Liver (tissue), 9 donors: ENCODE data around the gene MEF2D. TPM values are rescaled to one million over a fixed set of nuclear protein-coding genes. Genes with fewer than 3 reads are reported as not detected.

Source experiments
- DNase-seq: peaks from one replicate; pipeline ENCODE4 v3.0.0-alpha.2; 2017; ENCODE audit warnings: low spot score
- H3K27ac ChIP-seq, 2 donors: one replicate each; pipeline ENCODE4 v1.7.0; 2013; ENCODE audit warnings: inconsistent platforms in 2 of 2, low read length in 2 of 2, control low read depth in 1 of 2, low read depth in 1 of 2, mild to moderate bottlenecking in 1 of 2
- H3K27me3 ChIP-seq, 4 donors: one replicate each; pipeline versions ENCODE4 v1.6.1 to v1.7.0; 2013; ENCODE audit warnings: low read length in 3 of 4, inconsistent platforms in 1 of 4, mild to moderate bottlenecking in 1 of 4, moderate library complexity in 1 of 4; ENCODE audit not compliant: control insufficient read depth in 4 of 4, insufficient read depth in 4 of 4
- H3K36me3 ChIP-seq, 4 donors: one replicate each; pipeline versions ENCODE4 v1.6.1 to v1.7.0; 2013; ENCODE audit warnings: low read length in 3 of 4, mild to moderate bottlenecking in 3 of 4, low read depth in 1 of 4, moderate library complexity in 1 of 4; ENCODE audit not compliant: control insufficient read depth in 4 of 4, insufficient read depth in 3 of 4
- H3K4me1 ChIP-seq, 4 donors: one replicate each; pipeline versions ENCODE4 v1.6.1 to v1.7.0; 2013; ENCODE audit warnings: low read length in 3 of 4, mild to moderate bottlenecking in 3 of 4, moderate library complexity in 1 of 4; ENCODE audit not compliant: control insufficient read depth in 4 of 4, insufficient read depth in 4 of 4
- H3K4me3 ChIP-seq, 3 donors: one replicate each; pipeline versions ENCODE4 v1.6.1 to v1.7.0; 2013; ENCODE audit warnings: low read length in 3 of 3, control low read depth in 1 of 3, low read depth in 1 of 3, mild to moderate bottlenecking in 1 of 3
- H3K9ac ChIP-seq, 2 donors: one replicate each; pipeline ENCODE4 v1.7.0; 2013; ENCODE audit warnings: low read length in 2 of 2, mild to moderate bottlenecking in 2 of 2, moderate library complexity in 2 of 2, control low read depth in 1 of 2, low read depth in 1 of 2
- H3K9me3 ChIP-seq, 4 donors: one replicate each; pipeline versions ENCODE4 v1.6.1 to v1.7.0; 2013; ENCODE audit warnings: low read length in 3 of 4; ENCODE audit not compliant: control insufficient read depth in 4 of 4
- ATF3 ChIP-seq: IDR thresholded peaks from 2 replicates; pipeline ENCODE4 v1.6.1; 2016; ENCODE audit warnings: antibody characterized with exemption
- CTCF ChIP-seq: fragments of 150-350 bp; IDR thresholded peaks from 2 replicates; pipeline ENCODE4 v1.5.1; 2017; ENCODE audit warnings: improper control_type of control experiment, low read depth, low read length; ENCODE audit not compliant: missing input control
- EGR1 ChIP-seq, 2 donors: IDR thresholded peaks; 2 replicates each; pipeline ENCODE4 v1.6.1; 2016 to 2018; ENCODE audit warnings: antibody characterized with exemption in 2 of 2, low read depth in 2 of 2
- FOXA1 ChIP-seq: IDR thresholded peaks from 2 replicates; pipeline ENCODE4 v1.6.1; 2016; ENCODE audit warnings: antibody characterized with exemption
- FOXA2 ChIP-seq: IDR thresholded peaks from 2 replicates; pipeline ENCODE4 v1.6.1; 2016; ENCODE audit warnings: antibody characterized with exemption
- GABPA ChIP-seq, 2 donors: IDR thresholded peaks in 1 of 2; conservative IDR thresholded peaks in 1 of 2; 2 replicates each; pipeline ENCODE4 v1.6.1; 2016; ENCODE audit warnings: antibody characterized with exemption in 2 of 2, mild to moderate bottlenecking in 1 of 2, moderate library complexity in 1 of 2
- HNF4A ChIP-seq, 2 donors: conservative IDR thresholded peaks; 2 replicates each; pipeline ENCODE4 v1.6.1; 2016; ENCODE audit warnings: antibody characterized with exemption in 2 of 2, mild to moderate bottlenecking in 2 of 2
- HNF4G ChIP-seq: IDR thresholded peaks from 2 replicates; pipeline ENCODE4 v1.6.1; 2016; ENCODE audit warnings: antibody characterized with exemption
- JUND ChIP-seq, 2 donors: IDR thresholded peaks; 2 replicates each; pipeline ENCODE4 v1.6.1; 2016; ENCODE audit warnings: antibody characterized with exemption in 2 of 2
- MAX ChIP-seq: IDR thresholded peaks from 2 replicates; pipeline ENCODE4 v1.6.1; 2016; ENCODE audit warnings: antibody characterized with exemption
- NR2F2 ChIP-seq: IDR thresholded peaks from 2 replicates; pipeline ENCODE4 v1.6.1; 2016; ENCODE audit warnings: antibody characterized with exemption
- RAD21 ChIP-seq, 2 donors: IDR thresholded peaks; 2 replicates each; pipeline ENCODE4 v1.6.1; 2016; ENCODE audit warnings: antibody characterized with exemption in 2 of 2, mild to moderate bottlenecking in 2 of 2
- RXRA ChIP-seq, 2 donors: IDR thresholded peaks; 2 replicates each; pipeline ENCODE4 v1.6.1; 2017 to 2018; ENCODE audit warnings: antibody characterized with exemption in 2 of 2, mild to moderate bottlenecking in 1 of 2
- SP1 ChIP-seq: IDR thresholded peaks from 2 replicates; pipeline ENCODE4 v1.6.1; 2018; ENCODE audit warnings: antibody characterized with exemption, mild to moderate bottlenecking
- TAF1 ChIP-seq: conservative IDR thresholded peaks from 2 replicates; pipeline ENCODE4 v1.6.1; 2016; ENCODE audit warnings: antibody characterized with exemption, mild to moderate bottlenecking
- YY1 ChIP-seq: IDR thresholded peaks from 2 replicates; pipeline ENCODE4 v1.6.1; 2016; ENCODE audit warnings: antibody characterized with exemption, mild to moderate bottlenecking
- polyA plus RNA-seq, 2 donors: library from polyadenylated mRNA; stranded (reverse) in 1 of 2; unstranded in 1 of 2; fragments of 200-250 nt in 1 of 2; fragments of >200 nt in 1 of 2; fragmentation: Nextera tagmentation in 1 of 2; extraction: Ambion mirVana in 1 of 2; gene quantifications; one replicate each; pipeline versions ENCODE4 v1.2.1 to v1.2.3, GENCODE V29; 2013 to 2015
- total RNA-seq, 2 donors: library from RNA; depleted of rRNA; stranded (reverse); fragments of >200 nt; gene quantifications; one replicate each; pipeline ENCODE4 v1.2.3, GENCODE V29; 2014
- TF ChIP-seq, protein P1 (sequence below): IDR thresholded peaks from 2 replicates; pipeline ENCODE4 v1.6.1; 2016; ENCODE audit warnings: antibody characterized with exemption
- TF ChIP-seq, protein P2 (sequence below): IDR thresholded peaks from 2 replicates; pipeline ENCODE4 v1.6.1; 2016; ENCODE audit warnings: antibody characterized with exemption, mild to moderate bottlenecking
- donor health status: healthy.
- donor health status: healthy.
- donor health status: healthy.
- donor health status: healthy.
- donor health status: healthy.

Gene MEF2D
- total and polyA plus RNA-seq, 4 donors, result 3.4 to 7.6 (median 5.5) TPM

DNA sequence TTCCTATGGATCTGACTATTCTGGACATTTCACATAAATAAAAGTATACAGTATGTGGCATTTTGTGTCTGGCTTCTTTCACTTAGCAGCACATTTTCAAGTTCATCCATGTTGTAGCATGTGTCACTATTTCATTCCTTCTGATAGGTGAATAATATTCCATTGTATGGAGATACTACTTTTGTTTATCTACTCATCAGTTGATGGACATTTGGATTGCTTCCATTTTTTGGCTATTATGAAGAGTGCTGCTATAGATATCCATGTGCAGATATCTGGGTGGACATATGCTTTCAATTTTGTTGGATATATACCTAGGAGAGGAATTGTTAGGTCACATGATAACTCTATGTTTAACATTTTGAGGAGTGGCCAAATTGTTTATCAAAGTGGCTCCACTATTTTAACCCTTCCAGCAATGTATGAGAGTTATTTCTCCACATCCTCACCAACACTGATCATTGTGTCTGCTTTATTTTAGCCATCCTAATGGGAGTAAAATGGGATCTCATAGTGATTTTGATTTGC lies 21.9 kb upstream of the MEF2D start:
- no peak overlapping the region for H3K4me3 ChIP-seq
- peaks cover 0 to 2% (median 0%) of the 10 kb centered on the region in 4 donors for H3K4me1 ChIP-seq
- H3K27ac ChIP-seq, result no peak overlapping the region
- H3K9ac ChIP-seq, result no peak overlapping the region
- H3K27me3 ChIP-seq, result no peaks in the 10 kb centered on the region
- no peak for DNase-seq
- H3K9me3 ChIP-seq, result no peaks in the 10 kb centered on the region
- TF ChIP-seq MAX (no peak), NR2F2 (no peak), YY1 (no peak), JUND (IDR thresholded peaks at IDR 0.05) (no peak), HNF4G (no peak), FOXA2 (no peak), EGR1 (IDR thresholded peaks at IDR 0.05; ENCODE audit: low read depth in 2 of 2) (no peak), HNF4A (conservative IDR thresholded peaks at IDR 0.05) (no peak), ATF3 (no peak), SP1 (no peak), TAF1 (no peak), GABPA (IDR thresholded peaks at IDR 0.05 in 1 of 2, conservative IDR thresholded peaks at IDR 0.05 in 1 of 2) (no peak), FOXA1 (no peak), RAD21 (IDR thresholded peaks at IDR 0.05) (no peak), CTCF (no peak), RXRA (IDR thresholded peaks at IDR 0.05) (no peak)
- TF ChIP-seq, protein P1, sequence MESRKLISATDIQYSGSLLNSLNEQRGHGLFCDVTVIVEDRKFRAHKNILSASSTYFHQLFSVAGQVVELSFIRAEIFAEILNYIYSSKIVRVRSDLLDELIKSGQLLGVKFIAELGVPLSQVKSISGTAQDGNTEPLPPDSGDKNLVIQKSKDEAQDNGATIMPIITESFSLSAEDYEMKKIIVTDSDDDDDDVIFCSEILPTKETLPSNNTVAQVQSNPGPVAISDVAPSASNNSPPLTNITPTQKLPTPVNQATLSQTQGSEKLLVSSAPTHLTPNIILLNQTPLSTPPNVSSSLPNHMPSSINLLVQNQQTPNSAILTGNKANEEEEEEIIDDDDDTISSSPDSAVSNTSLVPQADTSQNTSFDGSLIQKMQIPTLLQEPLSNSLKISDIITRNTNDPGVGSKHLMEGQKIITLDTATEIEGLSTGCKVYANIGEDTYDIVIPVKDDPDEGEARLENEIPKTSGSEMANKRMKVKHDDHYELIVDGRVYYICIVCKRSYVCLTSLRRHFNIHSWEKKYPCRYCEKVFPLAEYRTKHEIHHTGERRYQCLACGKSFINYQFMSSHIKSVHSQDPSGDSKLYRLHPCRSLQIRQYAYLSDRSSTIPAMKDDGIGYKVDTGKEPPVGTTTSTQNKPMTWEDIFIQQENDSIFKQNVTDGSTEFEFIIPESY, result no peak
- TF ChIP-seq, protein P2, sequence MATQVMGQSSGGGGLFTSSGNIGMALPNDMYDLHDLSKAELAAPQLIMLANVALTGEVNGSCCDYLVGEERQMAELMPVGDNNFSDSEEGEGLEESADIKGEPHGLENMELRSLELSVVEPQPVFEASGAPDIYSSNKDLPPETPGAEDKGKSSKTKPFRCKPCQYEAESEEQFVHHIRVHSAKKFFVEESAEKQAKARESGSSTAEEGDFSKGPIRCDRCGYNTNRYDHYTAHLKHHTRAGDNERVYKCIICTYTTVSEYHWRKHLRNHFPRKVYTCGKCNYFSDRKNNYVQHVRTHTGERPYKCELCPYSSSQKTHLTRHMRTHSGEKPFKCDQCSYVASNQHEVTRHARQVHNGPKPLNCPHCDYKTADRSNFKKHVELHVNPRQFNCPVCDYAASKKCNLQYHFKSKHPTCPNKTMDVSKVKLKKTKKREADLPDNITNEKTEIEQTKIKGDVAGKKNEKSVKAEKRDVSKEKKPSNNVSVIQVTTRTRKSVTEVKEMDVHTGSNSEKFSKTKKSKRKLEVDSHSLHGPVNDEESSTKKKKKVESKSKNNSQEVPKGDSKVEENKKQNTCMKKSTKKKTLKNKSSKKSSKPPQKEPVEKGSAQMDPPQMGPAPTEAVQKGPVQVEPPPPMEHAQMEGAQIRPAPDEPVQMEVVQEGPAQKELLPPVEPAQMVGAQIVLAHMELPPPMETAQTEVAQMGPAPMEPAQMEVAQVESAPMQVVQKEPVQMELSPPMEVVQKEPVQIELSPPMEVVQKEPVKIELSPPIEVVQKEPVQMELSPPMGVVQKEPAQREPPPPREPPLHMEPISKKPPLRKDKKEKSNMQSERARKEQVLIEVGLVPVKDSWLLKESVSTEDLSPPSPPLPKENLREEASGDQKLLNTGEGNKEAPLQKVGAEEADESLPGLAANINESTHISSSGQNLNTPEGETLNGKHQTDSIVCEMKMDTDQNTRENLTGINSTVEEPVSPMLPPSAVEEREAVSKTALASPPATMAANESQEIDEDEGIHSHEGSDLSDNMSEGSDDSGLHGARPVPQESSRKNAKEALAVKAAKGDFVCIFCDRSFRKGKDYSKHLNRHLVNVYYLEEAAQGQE, result no peak
- H3K36me3 ChIP-seq, result no peaks in the 10 kb centered on the region
